Tibial artery (tissue), 4 donors: ENCODE measurements around the gene KRT80.

Source experiments
- DNase-seq, 2 donors: peaks; one replicate each; pipeline ENCODE4 v3.0.0-alpha.2; 2019
- H3K27ac ChIP-seq, 2 donors: fragments of 200-600 bp; sonication (generic) in 1 of 2; 1 replicate in 1 of 2; 2 replicates in 1 of 2; pipeline ENCODE4 v1.5.1; 2018 to 2019; ENCODE audit warnings: mild to moderate bottlenecking in 1 of 2
- H3K27me3 ChIP-seq, 2 donors: fragments of 200-600 bp; sonication (generic) in 1 of 2; one replicate each; pipeline versions ENCODE4 v1.5.1 to v1.6.0; 2016 to 2019
- H3K36me3 ChIP-seq, 3 donors: fragments of 200-600 bp; sonication (generic) in 2 of 3; one replicate each; pipeline ENCODE4 v1.5.1; 2016 to 2019; ENCODE audit warnings: mild to moderate bottlenecking in 2 of 3
- H3K4me1 ChIP-seq, 4 donors: fragments of 200-600 bp; sonication (generic) in 2 of 4; 1 replicate in 3 of 4; 2 replicates in 1 of 4; pipeline ENCODE4 v1.5.1; 2016 to 2019
- H3K4me3 ChIP-seq, 2 donors: fragments of 200-600 bp; sonication (generic) in 1 of 2; 1 replicate in 1 of 2; 2 replicates in 1 of 2; pipeline ENCODE4 v1.5.1; 2018 to 2019; ENCODE audit warnings: mild to moderate bottlenecking in 2 of 2
- H3K9me3 ChIP-seq, 3 donors: fragments of 200-600 bp; sonication (generic) in 1 of 3; one replicate each; pipeline ENCODE4 v1.5.1; 2016 to 2019
- CTCF ChIP-seq, 2 experiments: fragments of 200-600 bp in 1 of 2; fragments of 450-650 bp in 1 of 2; IDR thresholded peaks; one replicate each; pipeline ENCODE4 v1.5.1; 2017 to 2019; ENCODE audit warnings: antibody characterized with exemption in 2 of 2, mild to moderate bottlenecking in 1 of 2, moderate library complexity in 1 of 2
- intact Hi-C: fragments of 100-400 bp; cut with DNase I; formaldehyde crosslinking; loops from one replicate; pipeline ENCODE4 v1.15.0; 2023; ENCODE audit warnings: low total_unique reads

The KRT80 gene

GRCh38 chr12:52212701-52213563, 21.1 kb upstream of the KRT80 start:
- intact Hi-C loops, result no loop called here

GRCh38 chr12:52211716-52212585, 20.1 kb upstream of the KRT80 start:
- Histone ChIP-seq H3K27ac (no peak overlapping the region), H3K9me3 (no peaks in the 10 kb centered on the region), H3K36me3 (no peaks in the 10 kb centered on the region), H3K27me3 (no peaks in the 10 kb centered on the region), H3K4me3 (no peak overlapping the region), H3K4me1 (peaks cover 0 to 37% (median 10%) of the 10 kb centered on the region in 4 donors)
- DNase-seq, result peak; percentile 17 to 56
- intact Hi-C loops, result no loop called here
- no peak for TF ChIP-seq CTCF (IDR thresholded peaks at IDR 0.05)

More at GRCh38 chr12:52212701-52213563, 21.1 kb upstream of the KRT80 start:
- TF ChIP-seq CTCF (IDR thresholded peaks at IDR 0.05), result no peak
- DNase-seq, result peak; percentile 13 to 52
- H3K27me3 ChIP-seq, result no peaks in the 10 kb centered on the region
- H3K4me1 ChIP-seq, result peaks cover 0 to 37% (median 12%) of the 10 kb centered on the region in 4 donors
- no peak overlapping the region for H3K4me3 ChIP-seq
- H3K36me3 ChIP-seq, result no peaks in the 10 kb centered on the region
- H3K27ac ChIP-seq, result no peak overlapping the region
- no peaks in the 10 kb centered on the region for H3K9me3 ChIP-seq

- no peak overlapping the region for H3K4me3 ChIP-seq
- H3K27me3 ChIP-seq, result no peaks in the 10 kb centered on the region
- H3K27ac ChIP-seq, result no peak overlapping the region
- no peaks in the 10 kb centered on the region for H3K9me3 ChIP-seq
- H3K36me3 ChIP-seq, result no peaks in the 10 kb centered on the region
- intact Hi-C loops, result no loop called here
- peaks cover 0 to 36% (median 6%) of the 10 kb centered on the region in 4 donors for H3K4me1 ChIP-seq
- peak; percentile 12 to 53 for DNase-seq
- no peak for TF ChIP-seq CTCF (IDR thresholded peaks at IDR 0.05)
Observed at GRCh38 chr12:52210925-52211650, 19.3 kb upstream of the KRT80 start.

GRCh38 chr12:52210186-52210924, 18.5 kb upstream of the KRT80 start:
- TF ChIP-seq CTCF (IDR thresholded peaks at IDR 0.05), result no peak
- DNase-seq, result peak; percentile 64 to 66
- intact Hi-C loops, result no loop called here
- H3K27me3 ChIP-seq, result no peaks in the 10 kb centered on the region
- no peaks in the 10 kb centered on the region for H3K9me3 ChIP-seq
- H3K4me1 ChIP-seq, result peaks cover 0 to 28% (median 2%) of the 10 kb centered on the region in 4 donors
- H3K27ac ChIP-seq, result no peak overlapping the region
- no peak overlapping the region for H3K4me3 ChIP-seq
- H3K36me3 ChIP-seq, result no peaks in the 10 kb centered on the region

GRCh38 chr12:52209321-52209720, 17.5 kb upstream of the KRT80 start:
- no peaks in the 10 kb centered on the region for H3K9me3 ChIP-seq
- no peak overlapping the region for H3K4me3 ChIP-seq
- H3K4me1 ChIP-seq, result peaks cover 0 to 28% (median 2%) of the 10 kb centered on the region in 4 donors
- intact Hi-C loops, result no loop called here
- H3K36me3 ChIP-seq, result no peaks in the 10 kb centered on the region
- no peak overlapping the region for H3K27ac ChIP-seq
- TF ChIP-seq CTCF (IDR thresholded peaks at IDR 0.05), result no peak
- DNase-seq, result peak in 1 of 2 donors; percentile 20
- no peaks in the 10 kb centered on the region for H3K27me3 ChIP-seq
